WTC11 (cell line): ENCODE measurements around the gene ESYT2. TPM values are rescaled to one million over a fixed set of nuclear protein-coding genes. Genes with fewer than 3 reads are reported as not detected.

Experiments used
- ATAC-seq: fragments of 200-7000 bp; cut with Tn5 transposase; 2 replicates; pipeline ENCODE4 v1.10.0; 2021; ENCODE audit warnings: mild to moderate bottlenecking, moderate library complexity
- CTCF ChIA-PET: fragments of 300-600 bp; sonication (Branson Sonifier 250); formaldehyde crosslinking; loops from one replicate; lab custom pipeline; 2021; ENCODE audit warnings: antibody characterized with exemption; lab: Charles Lee
- POLR2A ChIA-PET: fragments of 350-600 bp; sonication (Branson Sonifier 250); formaldehyde crosslinking; loops from one replicate; lab custom pipeline; 2021; ENCODE audit warnings: antibody characterized with exemption; lab: Charles Lee
- DNase-seq: peaks from one replicate; pipeline ENCODE4 v3.0.0; 2021; ENCODE audit warnings: low spot score
- H3K27ac Mint-ChIP-seq: 2 replicates; pipeline ENCODE4 v1.8.0; 2021; ENCODE audit warnings: mixed read lengths
- H3K27me3 Mint-ChIP-seq: 2 replicates; pipeline ENCODE4 v1.8.0; 2021; ENCODE audit warnings: low read depth, mild to moderate bottlenecking, moderate library complexity, mixed read lengths
- H3K36me3 Mint-ChIP-seq: 2 replicates; pipeline ENCODE4 v1.8.0; 2021; ENCODE audit warnings: mixed read lengths
- H3K4me1 Mint-ChIP-seq: 2 replicates; pipeline ENCODE4 v1.8.0; 2022; ENCODE audit warnings: mixed read lengths
- H3K4me3 Mint-ChIP-seq: 2 replicates; pipeline ENCODE4 v1.8.0; 2021; ENCODE audit warnings: mild to moderate bottlenecking, moderate library complexity, mixed read lengths
- H3K9me3 Mint-ChIP-seq: 2 replicates; pipeline ENCODE4 v1.8.0; 2021; ENCODE audit warnings: mixed read lengths
- EMX1 ChIP-seq: fragments of 250-450 bp; sonication (Bioruptor Pico); IDR thresholded peaks from 2 replicates; pipeline ENCODE4 v1.8.0; 2021; ENCODE audit warnings: mild to moderate bottlenecking
- FOXK1 ChIP-seq: sonication (generic); formaldehyde crosslinking; IDR thresholded peaks from 2 replicates; pipeline ENCODE4 v1.8.0; 2022; ENCODE audit warnings: mild to moderate bottlenecking, moderate library complexity, missing genetic modification reagents
- GRHL2 ChIP-seq: fragments of 250-450 bp; sonication (Bioruptor Pico); IDR thresholded peaks from 2 replicates; pipeline ENCODE4 v1.8.0; 2022; ENCODE audit warnings: mild to moderate bottlenecking, moderate library complexity; ENCODE audit not compliant: insufficient replicate concordance, severe bottlenecking
- JUN ChIP-seq: sonication (generic); formaldehyde crosslinking; IDR thresholded peaks from 2 replicates; pipeline ENCODE4 v1.8.0; 2023; ENCODE audit warnings: mild to moderate bottlenecking, missing genetic modification reagents
- KAT7 ChIP-seq: sonication (generic); formaldehyde crosslinking; IDR thresholded peaks from 2 replicates; pipeline ENCODE4 v1.8.1; 2023; ENCODE audit warnings: missing genetic modification reagents, mild to moderate bottlenecking, borderline replicate concordance
- MXD4 ChIP-seq: fragments of 250-450 bp; sonication (Bioruptor Pico); IDR thresholded peaks from 2 replicates; pipeline ENCODE4 v1.8.0; 2021; ENCODE audit warnings: mild to moderate bottlenecking, moderate library complexity, borderline replicate concordance
- NR2C2 ChIP-seq: sonication (generic); formaldehyde crosslinking; IDR thresholded peaks from 2 replicates; pipeline ENCODE4 v1.8.0; 2022; ENCODE audit warnings: mild to moderate bottlenecking, missing genetic modification reagents
- TEAD1 ChIP-seq: sonication (generic); formaldehyde crosslinking; IDR thresholded peaks from 2 replicates; pipeline ENCODE4 v1.8.0; 2022; ENCODE audit warnings: mild to moderate bottlenecking, missing genetic modification reagents
- TEAD4 ChIP-seq: sonication (generic); formaldehyde crosslinking; IDR thresholded peaks from 2 replicates; pipeline ENCODE4 v1.8.0; 2022; ENCODE audit warnings: mild to moderate bottlenecking, missing genetic modification reagents
- ZNF232 ChIP-seq: sonication (generic); formaldehyde crosslinking; IDR thresholded peaks from 2 replicates; pipeline ENCODE4 v1.8.0; 2022; ENCODE audit warnings: mild to moderate bottlenecking, missing genetic modification reagents
- total RNA-seq: library from RNA; stranded (reverse); gene quantifications from 3 replicates; pipeline ENCODE4 v1.2.3, GENCODE V29; 2021
- TF ChIP-seq, protein P1 (sequence below): sonication (generic); formaldehyde crosslinking; IDR thresholded peaks from 2 replicates; pipeline ENCODE4 v1.8.0; 2023; ENCODE audit warnings: mild to moderate bottlenecking, missing genetic modification reagents
- TF ChIP-seq, protein P2 (sequence below): sonication (generic); formaldehyde crosslinking; IDR thresholded peaks from 2 replicates; pipeline ENCODE4 v1.8.0; 2023; ENCODE audit warnings: missing genetic modification reagents, mild to moderate bottlenecking, borderline replicate concordance
- TF ChIP-seq, protein P3 (sequence below): fragments of 250-450 bp; sonication (Bioruptor Pico); IDR thresholded peaks from 2 replicates; pipeline ENCODE4 v1.8.0; 2021; ENCODE audit warnings: mild to moderate bottlenecking
- TF ChIP-seq, protein P4 (sequence below): fragments of 200-600 bp; IDR thresholded peaks from 2 replicates; pipeline ENCODE4 v1.8.0; 2022; ENCODE audit warnings: antibody characterized with exemption
- TF ChIP-seq, protein P5 (sequence below): sonication (generic); formaldehyde crosslinking; IDR thresholded peaks from 2 replicates; pipeline ENCODE4 v1.8.1; 2022; ENCODE audit warnings: low read depth, missing genetic modification reagents, borderline replicate concordance
- TF ChIP-seq, protein P6 (sequence below): sonication (generic); formaldehyde crosslinking; IDR thresholded peaks from 2 replicates; pipeline ENCODE4 v1.8.1; 2022; ENCODE audit warnings: low read depth, mild to moderate bottlenecking, moderate library complexity, missing genetic modification reagents, borderline replicate concordance

ESYT2 gene
- total RNA-seq, 1 experiment from 2014 or later = 45.1 TPM

DNA sequence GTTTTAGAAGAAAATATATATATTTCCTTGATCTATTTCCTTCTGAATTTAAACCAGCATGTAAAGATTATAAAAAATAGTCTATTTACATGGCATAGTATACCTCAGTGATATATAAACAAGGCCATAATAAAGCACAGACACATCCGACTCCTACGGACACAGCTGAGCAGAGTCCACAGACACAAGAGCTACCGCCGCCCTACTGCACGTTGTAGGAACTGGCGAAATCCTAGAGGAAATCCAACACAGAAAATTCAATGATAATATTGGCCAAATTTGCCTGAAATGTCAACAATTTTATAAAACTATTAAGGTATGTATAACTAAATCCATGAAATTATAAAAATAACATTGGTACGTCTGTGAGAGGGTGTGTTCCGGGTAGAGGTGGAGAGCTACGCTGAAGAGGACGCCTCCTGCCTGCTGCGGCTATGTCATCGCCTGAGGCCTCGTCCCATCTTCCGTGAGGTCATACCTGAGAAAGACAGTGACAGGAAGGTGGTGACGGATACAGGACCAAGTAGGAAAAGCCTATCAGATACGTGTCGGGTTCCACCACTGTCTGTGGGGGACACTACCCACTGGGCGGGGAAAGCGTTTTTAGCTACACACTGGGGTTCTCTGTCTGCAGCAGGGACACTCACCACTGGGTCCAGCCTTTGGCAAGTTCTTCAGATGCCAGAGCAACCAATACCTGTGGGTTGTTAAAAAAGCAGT is 95.4 kb downstream of the ESYT2 start:
- H3K9me3 Mint-ChIP-seq = no peaks in the 10 kb centered on the region
- H3K27me3 Mint-ChIP-seq = no peaks in the 10 kb centered on the region
- peaks cover 34% of the 10 kb centered on the region for H3K4me1 Mint-ChIP-seq
- H3K36me3 Mint-ChIP-seq = peaks cover 42% of the 10 kb centered on the region
- no peak overlapping the region for H3K4me3 Mint-ChIP-seq
- POLR2A ChIA-PET = interaction anchor here (1.0 kb wide), 1 partner anchor 29 kb away, joined by 3 read pairs; the partner anchor contains the start of gene NCAPG2
- DNase-seq (no peak), ATAC-seq (no peak)
- no peak overlapping the region; the same call in 1 of the 2 replicates for H3K27ac Mint-ChIP-seq
- CTCF ChIA-PET = interaction anchor here (0.6 to 3.1 kb wide), 18 partner anchors 9 to 258 kb away, joined by 3 to 18 read pairs (median 4); partner anchors contain the start of gene NCAPG2
- TF ChIP-seq KAT7 (CRISPR knock-in tag) (no peak), TEAD4 (CRISPR knock-in tag) (no peak), TEAD1 (CRISPR knock-in tag) (no peak), ZNF232 (no peak), JUN (CRISPR knock-in tag) (no peak), MXD4 (no peak)
- TF ChIP-seq, protein P1, sequence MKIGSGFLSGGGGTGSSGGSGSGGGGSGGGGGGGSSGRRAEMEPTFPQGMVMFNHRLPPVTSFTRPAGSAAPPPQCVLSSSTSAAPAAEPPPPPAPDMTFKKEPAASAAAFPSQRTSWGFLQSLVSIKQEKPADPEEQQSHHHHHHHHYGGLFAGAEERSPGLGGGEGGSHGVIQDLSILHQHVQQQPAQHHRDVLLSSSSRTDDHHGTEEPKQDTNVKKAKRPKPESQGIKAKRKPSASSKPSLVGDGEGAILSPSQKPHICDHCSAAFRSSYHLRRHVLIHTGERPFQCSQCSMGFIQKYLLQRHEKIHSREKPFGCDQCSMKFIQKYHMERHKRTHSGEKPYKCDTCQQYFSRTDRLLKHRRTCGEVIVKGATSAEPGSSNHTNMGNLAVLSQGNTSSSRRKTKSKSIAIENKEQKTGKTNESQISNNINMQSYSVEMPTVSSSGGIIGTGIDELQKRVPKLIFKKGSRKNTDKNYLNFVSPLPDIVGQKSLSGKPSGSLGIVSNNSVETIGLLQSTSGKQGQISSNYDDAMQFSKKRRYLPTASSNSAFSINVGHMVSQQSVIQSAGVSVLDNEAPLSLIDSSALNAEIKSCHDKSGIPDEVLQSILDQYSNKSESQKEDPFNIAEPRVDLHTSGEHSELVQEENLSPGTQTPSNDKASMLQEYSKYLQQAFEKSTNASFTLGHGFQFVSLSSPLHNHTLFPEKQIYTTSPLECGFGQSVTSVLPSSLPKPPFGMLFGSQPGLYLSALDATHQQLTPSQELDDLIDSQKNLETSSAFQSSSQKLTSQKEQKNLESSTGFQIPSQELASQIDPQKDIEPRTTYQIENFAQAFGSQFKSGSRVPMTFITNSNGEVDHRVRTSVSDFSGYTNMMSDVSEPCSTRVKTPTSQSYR (CRISPR knock-in tag) = no peak
- TF ChIP-seq, protein P2, sequence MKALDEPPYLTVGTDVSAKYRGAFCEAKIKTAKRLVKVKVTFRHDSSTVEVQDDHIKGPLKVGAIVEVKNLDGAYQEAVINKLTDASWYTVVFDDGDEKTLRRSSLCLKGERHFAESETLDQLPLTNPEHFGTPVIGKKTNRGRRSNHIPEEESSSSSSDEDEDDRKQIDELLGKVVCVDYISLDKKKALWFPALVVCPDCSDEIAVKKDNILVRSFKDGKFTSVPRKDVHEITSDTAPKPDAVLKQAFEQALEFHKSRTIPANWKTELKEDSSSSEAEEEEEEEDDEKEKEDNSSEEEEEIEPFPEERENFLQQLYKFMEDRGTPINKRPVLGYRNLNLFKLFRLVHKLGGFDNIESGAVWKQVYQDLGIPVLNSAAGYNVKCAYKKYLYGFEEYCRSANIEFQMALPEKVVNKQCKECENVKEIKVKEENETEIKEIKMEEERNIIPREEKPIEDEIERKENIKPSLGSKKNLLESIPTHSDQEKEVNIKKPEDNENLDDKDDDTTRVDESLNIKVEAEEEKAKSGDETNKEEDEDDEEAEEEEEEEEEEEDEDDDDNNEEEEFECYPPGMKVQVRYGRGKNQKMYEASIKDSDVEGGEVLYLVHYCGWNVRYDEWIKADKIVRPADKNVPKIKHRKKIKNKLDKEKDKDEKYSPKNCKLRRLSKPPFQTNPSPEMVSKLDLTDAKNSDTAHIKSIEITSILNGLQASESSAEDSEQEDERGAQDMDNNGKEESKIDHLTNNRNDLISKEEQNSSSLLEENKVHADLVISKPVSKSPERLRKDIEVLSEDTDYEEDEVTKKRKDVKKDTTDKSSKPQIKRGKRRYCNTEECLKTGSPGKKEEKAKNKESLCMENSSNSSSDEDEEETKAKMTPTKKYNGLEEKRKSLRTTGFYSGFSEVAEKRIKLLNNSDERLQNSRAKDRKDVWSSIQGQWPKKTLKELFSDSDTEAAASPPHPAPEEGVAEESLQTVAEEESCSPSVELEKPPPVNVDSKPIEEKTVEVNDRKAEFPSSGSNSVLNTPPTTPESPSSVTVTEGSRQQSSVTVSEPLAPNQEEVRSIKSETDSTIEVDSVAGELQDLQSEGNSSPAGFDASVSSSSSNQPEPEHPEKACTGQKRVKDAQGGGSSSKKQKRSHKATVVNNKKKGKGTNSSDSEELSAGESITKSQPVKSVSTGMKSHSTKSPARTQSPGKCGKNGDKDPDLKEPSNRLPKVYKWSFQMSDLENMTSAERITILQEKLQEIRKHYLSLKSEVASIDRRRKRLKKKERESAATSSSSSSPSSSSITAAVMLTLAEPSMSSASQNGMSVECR (CRISPR knock-in tag) = no peak
- TF ChIP-seq, protein P3, sequence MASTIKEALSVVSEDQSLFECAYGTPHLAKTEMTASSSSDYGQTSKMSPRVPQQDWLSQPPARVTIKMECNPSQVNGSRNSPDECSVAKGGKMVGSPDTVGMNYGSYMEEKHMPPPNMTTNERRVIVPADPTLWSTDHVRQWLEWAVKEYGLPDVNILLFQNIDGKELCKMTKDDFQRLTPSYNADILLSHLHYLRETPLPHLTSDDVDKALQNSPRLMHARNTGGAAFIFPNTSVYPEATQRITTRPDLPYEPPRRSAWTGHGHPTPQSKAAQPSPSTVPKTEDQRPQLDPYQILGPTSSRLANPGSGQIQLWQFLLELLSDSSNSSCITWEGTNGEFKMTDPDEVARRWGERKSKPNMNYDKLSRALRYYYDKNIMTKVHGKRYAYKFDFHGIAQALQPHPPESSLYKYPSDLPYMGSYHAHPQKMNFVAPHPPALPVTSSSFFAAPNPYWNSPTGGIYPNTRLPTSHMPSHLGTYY (CRISPR knock-in tag) = no peak
- TF ChIP-seq, protein P4, sequence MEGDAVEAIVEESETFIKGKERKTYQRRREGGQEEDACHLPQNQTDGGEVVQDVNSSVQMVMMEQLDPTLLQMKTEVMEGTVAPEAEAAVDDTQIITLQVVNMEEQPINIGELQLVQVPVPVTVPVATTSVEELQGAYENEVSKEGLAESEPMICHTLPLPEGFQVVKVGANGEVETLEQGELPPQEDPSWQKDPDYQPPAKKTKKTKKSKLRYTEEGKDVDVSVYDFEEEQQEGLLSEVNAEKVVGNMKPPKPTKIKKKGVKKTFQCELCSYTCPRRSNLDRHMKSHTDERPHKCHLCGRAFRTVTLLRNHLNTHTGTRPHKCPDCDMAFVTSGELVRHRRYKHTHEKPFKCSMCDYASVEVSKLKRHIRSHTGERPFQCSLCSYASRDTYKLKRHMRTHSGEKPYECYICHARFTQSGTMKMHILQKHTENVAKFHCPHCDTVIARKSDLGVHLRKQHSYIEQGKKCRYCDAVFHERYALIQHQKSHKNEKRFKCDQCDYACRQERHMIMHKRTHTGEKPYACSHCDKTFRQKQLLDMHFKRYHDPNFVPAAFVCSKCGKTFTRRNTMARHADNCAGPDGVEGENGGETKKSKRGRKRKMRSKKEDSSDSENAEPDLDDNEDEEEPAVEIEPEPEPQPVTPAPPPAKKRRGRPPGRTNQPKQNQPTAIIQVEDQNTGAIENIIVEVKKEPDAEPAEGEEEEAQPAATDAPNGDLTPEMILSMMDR = no peak; the same call in 1 of the 2 replicates

DNA sequence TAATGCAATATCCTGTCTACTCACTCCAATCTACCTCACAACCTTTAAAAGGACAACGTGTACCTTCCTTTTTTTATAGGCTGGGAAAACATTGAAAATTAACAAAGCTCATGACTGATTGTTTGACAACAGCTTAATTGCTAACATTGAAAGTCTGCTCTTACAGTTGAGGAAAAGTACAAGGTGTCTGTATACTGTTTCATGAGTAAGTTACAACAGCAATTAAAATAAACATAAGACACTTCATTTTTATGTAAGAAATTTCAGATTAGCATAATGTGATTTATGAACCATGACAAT is 96.1 kb downstream of the ESYT2 start:
- H3K4me3 Mint-ChIP-seq = no peak overlapping the region
- H3K27ac Mint-ChIP-seq = no peak overlapping the region
- no peaks in the 10 kb centered on the region for H3K27me3 Mint-ChIP-seq
- peaks cover 38% of the 10 kb centered on the region for H3K4me1 Mint-ChIP-seq
- POLR2A ChIA-PET = interaction anchor here (1.0 kb wide), 1 partner anchor 29 kb away, joined by 3 read pairs; the partner anchor contains the start of gene NCAPG2
- CTCF ChIA-PET = interaction anchor here (0.6 to 3.1 kb wide), 17 partner anchors 9 to 259 kb away, joined by 3 to 18 read pairs (median 4); partner anchors contain the start of gene NCAPG2
- no peaks in the 10 kb centered on the region for H3K9me3 Mint-ChIP-seq
- DNase-seq = no peak
- no peak for ATAC-seq
- H3K36me3 Mint-ChIP-seq = peaks cover 34% of the 10 kb centered on the region
- TF ChIP-seq GRHL2 (CRISPR knock-in tag) (no peak), FOXK1 (CRISPR knock-in tag) (no peak), EMX1 (CRISPR knock-in tag) (no peak), NR2C2 (CRISPR knock-in tag) (no peak)
- TF ChIP-seq, protein P5, sequence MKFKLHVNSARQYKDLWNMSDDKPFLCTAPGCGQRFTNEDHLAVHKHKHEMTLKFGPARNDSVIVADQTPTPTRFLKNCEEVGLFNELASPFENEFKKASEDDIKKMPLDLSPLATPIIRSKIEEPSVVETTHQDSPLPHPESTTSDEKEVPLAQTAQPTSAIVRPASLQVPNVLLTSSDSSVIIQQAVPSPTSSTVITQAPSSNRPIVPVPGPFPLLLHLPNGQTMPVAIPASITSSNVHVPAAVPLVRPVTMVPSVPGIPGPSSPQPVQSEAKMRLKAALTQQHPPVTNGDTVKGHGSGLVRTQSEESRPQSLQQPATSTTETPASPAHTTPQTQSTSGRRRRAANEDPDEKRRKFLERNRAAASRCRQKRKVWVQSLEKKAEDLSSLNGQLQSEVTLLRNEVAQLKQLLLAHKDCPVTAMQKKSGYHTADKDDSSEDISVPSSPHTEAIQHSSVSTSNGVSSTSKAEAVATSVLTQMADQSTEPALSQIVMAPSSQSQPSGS (CRISPR knock-in tag) = no peak
- TF ChIP-seq, protein P4 = no peak
- TF ChIP-seq, protein P6, sequence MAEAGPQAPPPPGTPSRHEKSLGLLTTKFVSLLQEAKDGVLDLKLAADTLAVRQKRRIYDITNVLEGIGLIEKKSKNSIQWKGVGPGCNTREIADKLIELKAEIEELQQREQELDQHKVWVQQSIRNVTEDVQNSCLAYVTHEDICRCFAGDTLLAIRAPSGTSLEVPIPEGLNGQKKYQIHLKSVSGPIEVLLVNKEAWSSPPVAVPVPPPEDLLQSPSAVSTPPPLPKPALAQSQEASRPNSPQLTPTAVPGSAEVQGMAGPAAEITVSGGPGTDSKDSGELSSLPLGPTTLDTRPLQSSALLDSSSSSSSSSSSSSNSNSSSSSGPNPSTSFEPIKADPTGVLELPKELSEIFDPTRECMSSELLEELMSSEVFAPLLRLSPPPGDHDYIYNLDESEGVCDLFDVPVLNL = no peak
